H7 (cell line): ENCODE results near the gene RNF113B. TPM values are rescaled to one million over a fixed set of nuclear protein-coding genes. Genes with fewer than 3 reads are reported as not detected.
A peak's percentile ranks its signal among the peaks of the same experiment; 100 is the strongest.

Experiments used
- DNase-seq: peaks from one replicate; pipeline ENCODE4 v3.0.0; 2012
- H3K27me3 ChIP-seq: 2 replicates; pipeline ENCODE4 v1.6.0; 2011; ENCODE audit warnings: mild to moderate bottlenecking, low read length; ENCODE audit not compliant: control insufficient read depth, insufficient read depth
- H3K36me3 ChIP-seq: replicated peaks from 2 replicates; pipeline ENCODE4 v1.5.1; 2011; ENCODE audit warnings: low read length; ENCODE audit not compliant: control insufficient read depth, insufficient read depth
- H3K4me3 ChIP-seq: 2 replicates; pipeline ENCODE4 v1.5.1; 2011; ENCODE audit warnings: low read depth, mild to moderate bottlenecking, control low read depth, low read length, moderate library complexity; ENCODE audit not compliant: insufficient read depth
- total RNA-seq: library from RNA; depleted of rRNA; stranded (reverse); fragments of >200 nt; shearing (Covaris generic); gene quantifications from 2 replicates; pipeline ENCODE4 v1.2.3, GENCODE V29; 2014

The RNF113B gene
- total RNA-seq, 1 experiment from 2014 or later, result not detected

DNA sequence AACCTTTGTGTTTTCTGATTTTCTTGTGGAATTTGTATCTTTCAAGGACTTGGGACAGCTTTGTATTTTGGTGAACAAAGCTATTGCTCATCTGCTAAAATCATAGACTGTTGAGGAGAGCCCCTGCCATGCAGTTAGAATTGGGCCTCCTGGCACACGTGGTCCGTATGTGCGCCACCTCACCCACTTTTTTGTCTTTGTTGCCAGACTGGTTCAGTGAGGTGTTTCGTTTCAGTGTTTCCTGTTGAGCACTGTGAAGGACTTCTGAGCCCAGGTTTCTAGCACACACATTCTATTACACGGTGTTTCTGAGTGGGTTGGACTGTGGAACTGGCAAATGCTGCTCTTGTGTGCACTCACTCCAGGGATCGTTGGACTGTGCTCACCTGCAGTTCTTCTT lies 37.6 kb upstream of the RNF113B start:
- DNase-seq, result no peak
- no peaks in the 10 kb centered on the region for H3K27me3 ChIP-seq
- no peak overlapping the region for H3K4me3 ChIP-seq
- H3K36me3 ChIP-seq, result no peaks in the 10 kb centered on the region; the same call in none of the 2 replicates

DNA sequence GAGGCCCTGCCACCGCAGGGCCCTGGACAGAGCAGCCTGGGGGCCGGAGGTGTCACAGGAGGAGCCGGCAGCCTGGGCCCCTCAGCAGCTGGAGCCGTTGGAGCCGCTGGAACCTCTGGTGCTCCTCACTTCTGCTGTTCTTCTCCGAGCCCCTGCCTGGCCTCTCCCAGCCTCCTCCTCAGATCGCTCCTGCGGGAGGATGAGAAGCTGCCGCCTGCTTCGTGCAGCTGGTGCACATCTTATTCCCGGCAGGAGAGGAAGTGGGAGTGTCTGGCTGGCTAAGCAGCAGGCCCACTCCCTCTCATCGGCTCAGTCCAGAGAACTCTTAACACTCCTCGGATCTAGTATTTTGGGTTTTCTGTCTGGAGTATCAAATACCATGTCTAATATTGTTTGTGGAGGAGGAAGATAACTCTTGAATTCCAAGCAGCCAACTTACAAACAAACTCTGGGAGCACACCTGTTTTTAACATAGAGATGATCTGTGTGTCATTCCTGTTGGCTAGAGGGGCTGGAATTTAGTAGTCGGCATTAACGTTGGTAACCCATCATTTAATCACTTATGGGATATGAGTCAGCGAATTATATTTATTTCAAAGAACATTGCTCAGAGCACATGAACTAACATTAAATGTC lies 37.1 kb upstream of the RNF113B start:
- no peaks in the 10 kb centered on the region for H3K27me3 ChIP-seq
- no peak overlapping the region for H3K4me3 ChIP-seq
- H3K36me3 ChIP-seq, result no peaks in the 10 kb centered on the region; the same call in none of the 2 replicates
- no peak for DNase-seq

- H3K36me3 ChIP-seq, result no peaks in the 10 kb centered on the region; the same call in none of the 2 replicates
- no peak overlapping the region for H3K4me3 ChIP-seq
- DNase-seq, result no peak
- no peaks in the 10 kb centered on the region for H3K27me3 ChIP-seq
Observed at GRCh38 chr13:98213354-98213753, 36.3 kb upstream of the RNF113B start.

- no peaks in the 10 kb centered on the region; the same call in none of the 2 replicates for H3K36me3 ChIP-seq
- DNase-seq, result no peak
Observed at GRCh38 chr13:98212763-98213162, 35.7 kb upstream of the RNF113B start.

GRCh38 chr13:98208606-98209005 lies 31.5 kb upstream of the RNF113B start:
- no peak for DNase-seq
- H3K27me3 ChIP-seq, result no peaks in the 10 kb centered on the region
- no peaks in the 10 kb centered on the region; the same call in none of the 2 replicates for H3K36me3 ChIP-seq
- no peak overlapping the region for H3K4me3 ChIP-seq

More at GRCh38 chr13:98212763-98213162, 35.7 kb upstream of the RNF113B start:
- no peaks in the 10 kb centered on the region for H3K27me3 ChIP-seq
- no peak overlapping the region for H3K4me3 ChIP-seq

DNA sequence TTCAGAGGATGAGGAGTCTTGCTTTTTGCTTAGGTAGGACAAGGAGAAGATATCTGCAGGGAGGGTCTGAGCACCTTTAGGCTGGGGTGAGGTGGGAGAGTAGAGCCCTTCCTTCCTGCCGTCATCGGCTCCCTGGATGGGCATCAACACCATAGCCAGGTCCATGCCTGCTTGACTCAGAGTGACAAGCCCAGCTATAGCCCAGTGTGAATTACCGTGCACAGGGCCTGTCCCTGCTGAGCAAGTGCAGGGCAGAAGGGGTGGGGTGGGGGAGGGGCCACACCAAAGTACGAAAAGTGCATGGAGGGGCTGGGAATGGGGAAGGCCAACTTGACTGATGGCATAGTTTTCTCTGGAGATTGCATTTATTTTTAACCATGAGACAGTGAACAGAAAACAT lies 30.3 kb upstream of the RNF113B start:
- Histone ChIP-seq H3K27me3 (no peaks in the 10 kb centered on the region), H3K36me3 (no peaks in the 10 kb centered on the region; the same call in none of the 2 replicates), H3K4me3 (no peak overlapping the region)
- DNase-seq, result no peak

DNA sequence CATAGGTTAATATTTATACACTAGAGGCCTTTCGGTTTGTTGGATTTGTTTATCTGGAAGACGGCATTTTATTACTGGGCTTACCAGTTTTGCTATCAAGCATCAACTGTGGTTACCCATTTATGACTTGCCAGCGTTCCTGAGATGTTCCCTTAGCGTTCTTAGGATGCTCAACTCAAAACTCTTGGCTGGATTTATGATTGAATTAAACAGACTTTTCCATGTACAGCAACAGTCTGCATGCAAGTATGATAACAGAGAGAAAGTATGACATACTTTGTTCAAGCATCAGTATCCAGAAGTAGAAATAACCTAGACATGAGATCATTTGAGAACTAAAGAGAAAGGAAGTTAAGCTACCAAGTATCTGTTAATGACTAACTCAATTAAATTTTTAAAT lies 29.9 kb upstream of the RNF113B start:
- Histone ChIP-seq H3K27me3 (no peaks in the 10 kb centered on the region), H3K4me3 (no peak overlapping the region), H3K36me3 (no peaks in the 10 kb centered on the region; the same call in none of the 2 replicates)
- no peak for DNase-seq

- Histone ChIP-seq H3K4me3 (no peak overlapping the region), H3K27me3 (no peaks in the 10 kb centered on the region), H3K36me3 (no peaks in the 10 kb centered on the region)
- no peak for DNase-seq
Observed at GRCh38 chr13:98204546-98204945, 27.5 kb upstream of the RNF113B start.

GRCh38 chr13:98203646-98204326 lies 26.7 kb upstream of the RNF113B start:
- no peak for DNase-seq
- H3K36me3 ChIP-seq, result no peaks in the 10 kb centered on the region

DNA sequence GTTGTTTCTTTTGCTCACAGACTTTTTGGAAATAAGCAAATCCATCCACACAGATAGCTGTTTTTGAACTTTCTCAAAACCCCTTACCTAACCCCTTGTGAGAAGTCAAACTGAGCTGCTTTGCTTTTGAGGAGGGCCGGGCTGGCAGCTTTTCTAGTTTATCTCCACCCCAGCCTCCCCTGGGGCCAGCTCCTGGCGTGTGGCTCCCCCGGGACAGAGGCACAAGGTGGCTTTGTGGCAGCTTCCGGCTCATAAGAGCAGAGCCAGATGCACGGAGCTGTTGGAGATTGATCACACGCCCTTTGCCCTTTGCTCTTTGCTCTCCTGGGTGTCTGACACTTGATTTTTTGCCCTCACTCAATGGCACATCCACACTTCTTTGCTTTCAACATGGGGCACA lies 24.9 kb upstream of the RNF113B start:
- Histone ChIP-seq H3K36me3 (no peaks in the 10 kb centered on the region), H3K4me3 (no peak overlapping the region), H3K27me3 (no peaks in the 10 kb centered on the region)
- DNase-seq, result peak; percentile 37

More at GRCh38 chr13:98203646-98204326, 26.7 kb upstream of the RNF113B start:
- H3K27me3 ChIP-seq, result no peaks in the 10 kb centered on the region
- no peak overlapping the region for H3K4me3 ChIP-seq

DNA sequence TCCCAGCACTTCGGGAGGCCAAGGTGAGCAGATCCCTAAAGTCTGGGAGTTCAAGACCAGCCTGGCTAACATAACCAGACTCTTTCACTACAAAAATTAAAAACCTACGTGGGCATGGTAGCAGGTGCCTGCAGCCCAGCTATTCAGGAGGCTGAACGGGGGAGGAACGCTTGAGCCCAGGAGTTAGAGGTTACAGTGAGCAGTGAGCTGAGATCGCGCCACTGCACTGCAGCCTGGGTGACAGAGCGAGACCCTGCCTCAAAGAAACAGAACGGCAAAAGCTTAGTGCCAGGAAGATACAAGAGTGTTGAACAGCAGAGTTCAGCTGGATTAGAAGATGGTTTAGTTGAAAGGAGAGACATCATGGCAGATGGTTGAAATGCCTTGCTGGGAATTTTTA lies 24.1 kb upstream of the RNF113B start:
- DNase-seq, result no peak
- Histone ChIP-seq H3K27me3 (no peaks in the 10 kb centered on the region), H3K36me3 (no peaks in the 10 kb centered on the region), H3K4me3 (no peak overlapping the region)

DNA sequence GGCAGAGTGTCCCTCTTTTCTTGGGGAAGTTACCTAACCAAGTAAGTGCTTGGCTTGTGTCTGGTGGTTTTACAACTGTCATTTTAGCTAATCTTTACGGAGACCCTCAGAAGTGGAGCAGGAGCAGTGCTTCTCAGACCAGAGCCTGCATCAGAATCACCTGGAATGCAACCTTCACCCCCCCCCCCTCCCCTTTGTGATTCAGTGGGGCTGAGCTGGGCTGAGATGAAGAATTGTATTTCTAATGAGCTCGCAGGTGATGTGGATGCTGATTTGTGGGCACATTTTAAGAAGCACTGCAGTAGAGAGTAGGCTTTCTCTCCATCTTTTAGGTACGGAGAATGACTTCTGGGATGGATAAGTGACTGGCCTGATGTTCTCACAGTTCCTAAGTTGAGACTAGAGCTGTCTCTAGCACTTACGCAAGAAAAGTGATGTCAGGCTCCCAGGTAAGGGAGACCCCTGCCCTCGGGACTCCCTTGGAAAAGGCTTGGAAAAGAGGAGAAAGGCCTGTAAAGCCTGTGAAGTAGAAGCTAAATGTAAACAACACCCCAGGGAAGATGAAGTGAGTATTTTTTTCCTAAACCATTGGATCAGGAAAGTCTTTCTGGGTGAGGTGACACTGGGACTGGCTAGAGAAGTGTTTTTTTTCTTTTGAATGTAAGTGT lies 23.3 kb upstream of the RNF113B start:
- Histone ChIP-seq H3K27me3 (no peaks in the 10 kb centered on the region), H3K4me3 (no peak overlapping the region), H3K36me3 (no peaks in the 10 kb centered on the region)
- DNase-seq, result peak; percentile 90

DNA sequence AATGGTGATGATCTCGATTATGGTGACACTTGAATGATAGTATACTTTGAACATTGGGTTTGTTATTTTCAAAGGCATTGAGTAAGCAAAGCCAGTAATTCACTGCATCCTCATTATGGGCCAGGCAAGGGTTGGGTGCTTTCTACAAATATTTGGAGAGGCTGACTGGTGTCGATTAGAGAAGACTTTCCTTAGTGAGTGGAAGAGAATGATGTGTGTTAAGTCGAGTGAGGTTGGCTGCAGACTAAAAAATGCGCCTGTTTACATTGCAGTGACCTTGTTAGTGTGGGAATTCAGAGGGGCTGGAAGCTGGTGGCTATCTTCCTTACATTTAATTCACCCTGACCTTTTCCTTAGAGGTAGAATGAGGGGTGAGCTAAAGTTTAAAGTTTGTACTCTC lies 22.4 kb upstream of the RNF113B start:
- no peaks in the 10 kb centered on the region for H3K36me3 ChIP-seq
- H3K27me3 ChIP-seq, result no peaks in the 10 kb centered on the region
- peak; percentile 49 for DNase-seq
- no peak overlapping the region for H3K4me3 ChIP-seq

DNA sequence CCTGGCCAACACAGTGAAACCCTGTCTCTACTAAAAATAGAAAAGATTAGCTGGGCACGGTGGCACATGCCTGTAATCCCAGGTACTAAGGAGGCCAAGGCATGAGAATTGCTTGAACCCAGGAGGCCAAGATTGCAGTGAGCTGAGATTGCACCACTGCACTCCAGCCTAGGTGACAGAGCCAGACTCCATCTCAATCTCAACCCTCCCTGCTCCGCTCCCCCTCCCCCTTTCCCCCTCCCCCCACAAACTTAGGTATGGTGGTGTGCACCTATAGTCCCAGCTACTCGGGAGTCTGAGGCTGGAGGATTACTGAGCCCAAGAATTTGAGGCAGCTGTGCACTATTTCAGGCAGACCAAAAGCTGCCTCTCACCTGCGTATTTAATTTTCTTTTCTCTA lies 21.6 kb upstream of the RNF113B start:
- no peaks in the 10 kb centered on the region for H3K36me3 ChIP-seq
- no peak overlapping the region for H3K4me3 ChIP-seq

More for the DNA sequence above, 21.6 kb upstream of the RNF113B start:
- no peaks in the 10 kb centered on the region for H3K27me3 ChIP-seq
- DNase-seq, result peak; percentile 74
